SIG-M5 (cell line): Measurements from ENCODE around the gene BBS2.
"Not testable (repeated sequence)": the region's sequence is repeated elsewhere in the genome, so short reads cannot be mapped to it uniquely, and the experiment has no call there.

ENCODE experiments used
- DNase-seq: peaks from one replicate; lab custom pipeline; 2025; lab: John Stamatoyannopoulos, UW

The BBS2 gene

GRCh38 chr16:56518425-56518824 lies 1.4 kb downstream of the BBS2 start:
- no peak for DNase-seq

DNA sequence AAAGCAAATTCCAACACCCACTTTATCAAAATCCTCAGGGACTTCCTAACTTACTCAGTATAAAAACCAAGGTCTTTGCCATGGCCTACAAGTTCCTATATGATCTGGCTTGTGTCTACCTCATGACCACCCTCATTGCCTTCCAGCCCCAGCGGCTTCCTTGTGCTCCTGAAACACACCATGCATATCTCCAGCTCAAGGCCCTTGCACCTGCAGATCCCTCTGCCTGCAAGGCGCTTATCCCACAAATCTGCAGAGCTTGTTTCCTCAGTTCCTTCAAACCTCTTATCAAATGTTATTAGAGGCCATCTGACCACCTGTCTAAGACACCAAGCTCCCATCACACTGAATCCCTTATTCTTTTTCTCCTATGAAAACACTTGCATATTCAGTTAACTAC lies 2.6 kb downstream of the BBS2 start:
- DNase-seq, result no peak

GRCh38 chr16:56515665-56516064 lies 4.2 kb downstream of the BBS2 start:
- no peak for DNase-seq

DNA sequence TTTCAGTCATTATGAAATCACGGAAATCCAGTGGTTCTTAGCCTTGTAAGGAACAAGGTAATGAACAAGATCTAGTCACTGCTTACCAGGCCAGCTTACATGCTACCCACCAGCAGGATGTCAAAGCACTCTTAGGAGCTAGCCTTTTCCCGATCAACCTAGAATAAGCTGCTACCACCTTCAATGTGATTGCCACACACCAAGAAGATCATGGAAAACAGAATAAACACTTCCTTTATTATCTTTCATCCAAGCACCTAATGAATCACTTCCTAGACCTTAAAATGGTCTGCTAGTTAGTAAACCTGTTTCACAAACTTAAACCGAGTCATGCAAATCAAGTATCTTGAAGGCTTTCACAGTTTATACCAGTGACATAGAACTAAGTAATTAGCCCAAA lies 5.0 kb downstream of the BBS2 start:
- no peak for DNase-seq

- no peak for DNase-seq
Observed at GRCh38 chr16:56513972-56514371, 5.9 kb downstream of the BBS2 start.

GRCh38 chr16:56513091-56513490 lies 6.7 kb downstream of the BBS2 start:
- no peak for DNase-seq

DNA sequence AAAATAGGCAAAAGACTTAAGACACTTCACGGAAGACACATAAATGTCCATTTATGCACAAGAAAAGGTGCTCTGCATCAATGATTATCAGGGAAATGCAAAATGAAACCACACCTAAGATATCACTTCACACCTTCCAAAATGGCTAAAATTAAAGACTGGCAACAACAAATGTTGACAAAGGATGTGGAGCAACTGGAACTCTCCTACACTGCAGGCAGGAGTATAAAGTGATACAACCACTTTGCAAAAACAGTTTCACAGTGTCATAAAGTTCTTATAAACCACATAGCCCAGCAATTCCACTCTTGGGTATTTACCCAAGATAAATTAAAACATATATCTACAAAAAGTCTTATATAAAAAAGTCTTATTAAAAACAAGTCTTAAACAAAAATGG lies 7.8 kb downstream of the BBS2 start:
- DNase-seq, result no peak

DNA sequence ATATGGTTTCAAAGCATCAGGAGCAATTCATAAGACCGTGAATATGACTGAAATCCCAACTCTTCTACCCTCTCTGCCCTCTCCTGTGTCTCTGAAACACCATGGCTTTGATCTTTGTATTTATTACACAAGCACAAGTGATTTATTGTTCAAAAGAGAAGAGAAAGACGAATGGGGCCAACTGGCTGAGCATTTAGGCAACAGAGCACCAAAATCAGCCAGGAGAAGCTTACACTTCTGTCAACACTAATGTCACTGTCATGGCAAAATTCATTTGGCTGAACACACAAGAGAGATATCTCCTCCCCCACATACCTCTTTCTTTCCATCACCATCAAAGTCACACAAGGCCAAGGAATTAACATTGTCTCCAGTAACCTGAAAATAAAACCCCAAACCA lies 9.3 kb downstream of the BBS2 start:
- no peak for DNase-seq

- no peak for DNase-seq
Observed at GRCh38 chr16:56506941-56507340, 12.9 kb downstream of the BBS2 start.

GRCh38 chr16:56505181-56505580 lies 14.6 kb downstream of the BBS2 start:
- no peak for DNase-seq

DNA sequence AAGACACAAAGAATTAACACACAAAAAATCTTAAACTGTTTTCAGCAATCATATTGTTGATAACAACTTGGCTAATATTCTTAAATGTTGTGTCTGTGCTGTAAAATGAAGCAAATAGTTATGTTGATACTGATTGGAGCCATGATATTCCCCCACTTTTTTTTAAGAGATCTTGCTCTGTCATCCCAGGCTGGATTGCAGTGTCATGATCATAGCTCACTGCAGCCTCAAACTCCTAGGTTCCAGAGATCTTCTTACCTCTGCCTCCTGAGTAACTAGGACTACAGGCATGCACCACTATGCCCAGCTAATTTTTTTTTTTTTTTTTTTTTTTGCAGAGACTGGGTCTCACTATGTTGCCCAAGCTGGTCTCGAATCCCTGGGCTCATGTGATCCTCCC lies 26.0 kb downstream of the BBS2 start:
- no peak for DNase-seq

GRCh38 chr16:56493126-56493525 lies 26.7 kb downstream of the BBS2 start:
- no peak for DNase-seq

- no peak for DNase-seq
Observed at GRCh38 chr16:56491657-56492261, 28.1 kb downstream of the BBS2 start.

DNA sequence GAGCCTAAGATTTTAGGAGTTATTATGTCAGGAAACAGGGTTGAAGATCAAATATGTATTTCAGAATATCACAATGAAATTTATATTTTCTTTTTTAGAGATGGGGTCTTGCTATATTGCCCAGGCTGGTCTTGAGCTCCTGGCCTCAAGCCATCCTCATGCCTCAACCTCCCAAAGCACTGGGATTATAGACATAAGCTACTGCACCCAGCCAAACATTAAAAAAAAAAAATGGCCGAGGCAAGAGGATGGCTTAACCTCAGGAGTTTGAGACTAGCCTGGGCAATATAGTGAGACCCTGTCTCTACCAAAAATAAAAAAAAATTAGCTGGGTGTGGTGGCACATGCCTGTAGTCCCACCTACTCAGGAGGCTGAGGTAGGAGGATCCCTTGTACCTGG lies 31.0 kb downstream of the BBS2 start:
- not testable (repeated sequence) for DNase-seq

DNA sequence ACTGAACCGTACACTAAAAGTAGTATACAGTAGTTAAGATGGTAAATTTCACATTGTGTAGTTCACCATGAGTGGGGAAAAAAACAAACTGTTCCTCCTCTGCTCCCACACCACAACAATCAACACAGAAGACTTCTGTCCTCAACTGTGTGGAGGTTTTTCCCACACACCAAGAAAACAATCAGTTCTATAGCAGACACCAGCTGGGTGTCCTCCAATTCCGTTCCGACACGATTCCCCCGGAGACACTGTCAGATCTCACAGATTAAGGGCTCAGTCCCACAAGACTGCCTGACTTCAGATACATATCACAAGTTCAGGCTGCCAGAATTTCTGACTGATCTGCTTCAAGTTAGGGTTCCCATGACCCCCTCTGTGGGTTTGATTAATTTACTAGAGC lies 31.8 kb downstream of the BBS2 start:
- DNase-seq, result no peak

- DNase-seq, result no peak
Observed at GRCh38 chr16:56483394-56483793, 36.4 kb downstream of the BBS2 start.

- DNase-seq, result no peak
Observed at GRCh38 chr16:56482683-56483236, 37.1 kb downstream of the BBS2 start.

DNA sequence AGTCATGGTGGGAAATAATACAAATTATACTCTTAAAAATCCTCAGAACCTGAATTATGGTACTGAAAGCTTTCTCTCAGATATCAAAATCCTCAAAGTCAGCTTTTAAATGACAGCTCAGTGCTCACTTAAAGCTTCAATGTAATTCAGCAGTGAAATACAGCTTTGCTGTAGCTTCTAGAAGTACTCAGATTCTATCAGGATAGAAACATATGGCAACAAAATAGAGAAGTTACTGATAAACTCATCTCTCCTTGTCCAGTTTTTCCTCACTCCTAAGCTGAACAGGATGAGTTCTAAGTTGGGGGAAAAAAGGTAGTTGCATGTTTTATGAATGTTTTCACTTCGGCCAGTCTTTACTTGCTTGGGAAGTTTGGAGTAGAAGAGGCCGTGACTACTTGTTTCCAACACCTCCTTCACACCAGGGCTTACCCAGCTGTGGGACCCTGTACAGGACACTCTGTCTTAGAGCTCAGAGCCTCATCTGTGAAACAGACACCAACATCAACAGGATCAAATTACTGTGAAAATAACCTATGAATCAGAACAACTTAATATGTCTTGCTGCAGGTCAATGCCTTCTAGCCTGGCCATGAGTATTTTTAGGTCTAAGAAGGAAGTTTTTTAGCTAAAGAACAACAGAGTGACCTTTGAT lies 38.2 kb downstream of the BBS2 start:
- no peak for DNase-seq

- no peak for DNase-seq
Observed at GRCh38 chr16:56480776-56481467, 38.9 kb downstream of the BBS2 start.

DNA sequence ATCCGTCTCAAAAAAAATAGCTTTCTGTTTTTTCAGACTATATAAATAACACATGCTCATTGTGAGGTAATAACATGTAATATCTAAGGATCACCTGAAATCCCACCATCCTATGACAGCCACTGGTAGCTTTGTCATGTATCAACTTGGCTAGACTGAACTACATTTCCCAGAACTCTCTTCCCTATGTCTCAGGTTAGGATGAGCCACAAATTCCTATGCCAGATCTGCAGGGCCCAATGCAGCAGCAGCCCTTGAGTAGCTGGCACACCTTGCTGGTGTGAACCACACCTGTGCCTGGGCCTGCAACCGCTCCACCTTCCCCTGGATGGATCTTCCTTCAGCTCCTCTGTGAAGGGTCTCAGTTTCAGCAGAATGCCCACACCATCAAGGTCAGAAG lies 40.4 kb downstream of the BBS2 start:
- no peak for DNase-seq

GRCh38 chr16:56478281-56479049 lies 41.4 kb downstream of the BBS2 start:
- no peak for DNase-seq

- no peak for DNase-seq
Observed at GRCh38 chr16:56477096-56477878, 42.5 kb downstream of the BBS2 start.
